Lower lobe of right lung (tissue), 2 donors: ENCODE results near the gene CARD10. TPM values are rescaled to one million over a fixed set of nuclear protein-coding genes. Genes with fewer than 3 reads are reported as not detected.
A peak's percentile ranks its signal among the peaks of the same experiment; 100 is the strongest.

Experiments used
- ATAC-seq, 2 donors: fragments of 200-7000 bp; cut with Tn5 transposase; one replicate each; pipeline ENCODE4 v1.9.1; 2020 to 2022; ENCODE audit warnings: mild to moderate bottlenecking in 2 of 2, moderate library complexity in 2 of 2
- DNase-seq: peaks from one replicate; pipeline ENCODE4 v3.0.0-alpha.2; 2020
- H3K27ac ChIP-seq: fragments of 200-600 bp; one replicate; pipeline ENCODE4 v1.8.0; 2022
- H3K27me3 ChIP-seq: fragments of 200-600 bp; one replicate; pipeline ENCODE4 v1.8.0; 2022; ENCODE audit warnings: low read depth
- H3K36me3 ChIP-seq: fragments of 200-600 bp; one replicate; pipeline ENCODE4 v1.8.0; 2022; ENCODE audit warnings: mild to moderate bottlenecking
- H3K4me1 ChIP-seq: fragments of 200-600 bp; one replicate; pipeline ENCODE4 v1.8.0; 2022
- H3K4me3 ChIP-seq: fragments of 200-600 bp; one replicate; pipeline ENCODE4 v1.8.0; 2022; ENCODE audit warnings: mild to moderate bottlenecking
- H3K9me3 ChIP-seq: fragments of 200-600 bp; one replicate; pipeline ENCODE4 v1.8.0; 2022
- CTCF ChIP-seq: fragments of 200-600 bp; IDR thresholded peaks from one replicate; pipeline ENCODE4 v1.8.0; 2022; ENCODE audit warnings: antibody characterized with exemption, mild to moderate bottlenecking
- intact Hi-C: fragments of 100-400 bp; cut with DNase I; formaldehyde crosslinking; loops from one replicate; pipeline ENCODE4 v1.11.0; 2022
- total RNA-seq: library from RNA; stranded (reverse); fragmentation: NEBNext Ultra II Directional; extraction: Animal tissue kit (Norgen Biotek cat#: 25700); gene quantifications from one replicate; pipeline ENCODE4 v1.2.1, GENCODE V29; 2021
- donor health status: DM: no; HTN: yes; CAD: no; lungs with severe emphysema.

The CARD10 gene
- total RNA-seq, 1 donor from 2014 or later: 14.9 TPM

GRCh38 chr22:37557321-37558001 lies 38.2 kb upstream of the CARD10 start:
- Histone ChIP-seq H3K27ac (no peak overlapping the region), H3K27me3 (peaks cover 10% of the 10 kb centered on the region), H3K36me3 (no peaks in the 10 kb centered on the region), H3K4me1 (peaks cover 53% of the 10 kb centered on the region), H3K9me3 (no peaks in the 10 kb centered on the region), H3K4me3 (no peak overlapping the region)
- ATAC-seq (peak; percentile 5 to 30), DNase-seq (no peak)
- intact Hi-C loops: no loop called here
- no peak for TF ChIP-seq CTCF

GRCh38 chr22:37556710-37557109 lies 37.5 kb upstream of the CARD10 start:
- Histone ChIP-seq H3K27me3 (peaks cover 10% of the 10 kb centered on the region), H3K9me3 (no peaks in the 10 kb centered on the region), H3K4me1 (peaks cover 54% of the 10 kb centered on the region), H3K27ac (no peak overlapping the region), H3K4me3 (no peak overlapping the region), H3K36me3 (no peaks in the 10 kb centered on the region)
- TF ChIP-seq CTCF: no peak
- ATAC-seq (no peak), DNase-seq (no peak)
- intact Hi-C loops: no loop called here

GRCh38 chr22:37555029-37555428 lies 35.8 kb upstream of the CARD10 start:
- no peak for DNase-seq
- Histone ChIP-seq H3K9me3 (no peaks in the 10 kb centered on the region), H3K4me3 (no peak overlapping the region), H3K4me1 (peaks cover 64% of the 10 kb centered on the region), H3K27me3 (no peaks in the 10 kb centered on the region), H3K27ac (no peak overlapping the region), H3K36me3 (no peaks in the 10 kb centered on the region)
- ATAC-seq: no peak
- TF ChIP-seq CTCF: no peak
- intact Hi-C loops: no loop called here

- ATAC-seq (no peak), DNase-seq (no peak)
- TF ChIP-seq CTCF: no peak
- Histone ChIP-seq H3K27ac (no peak overlapping the region), H3K4me3 (no peak overlapping the region), H3K9me3 (no peaks in the 10 kb centered on the region), H3K4me1 (peaks cover 64% of the 10 kb centered on the region), H3K36me3 (no peaks in the 10 kb centered on the region), H3K27me3 (no peaks in the 10 kb centered on the region)
- intact Hi-C loops: no loop called here
These were observed 34.5 kb upstream of the CARD10 start for GRCh38 chr22:37553725-37554124.

- TF ChIP-seq CTCF: no peak
- H3K4me1 ChIP-seq: peaks cover 69% of the 10 kb centered on the region
- H3K9me3 ChIP-seq: no peaks in the 10 kb centered on the region
- intact Hi-C loops: no loop called here
- DNase-seq (no peak), ATAC-seq (peak; percentile 4 to 8)
- no peak overlapping the region for H3K4me3 ChIP-seq
- H3K27me3 ChIP-seq: no peaks in the 10 kb centered on the region
- no peaks in the 10 kb centered on the region for H3K36me3 ChIP-seq
- peak overlapping the region; percentile 72 for H3K27ac ChIP-seq
These were observed 33.4 kb upstream of the CARD10 start for GRCh38 chr22:37552524-37553163.
